ENCODE results near the gene MARS1.

The MARS1 gene

GRCh38 chr12:57446292-57446960, 41.4 kb upstream of the MARS1 start:
- no peak for DNase-seq (ENCODE audit: low read depth)
- in situ Hi-C loops (cut with HindIII; ENCODE audit: low sequenced_read_pairs), result no loop called here
- TF ChIP-seq, protein P1, sequence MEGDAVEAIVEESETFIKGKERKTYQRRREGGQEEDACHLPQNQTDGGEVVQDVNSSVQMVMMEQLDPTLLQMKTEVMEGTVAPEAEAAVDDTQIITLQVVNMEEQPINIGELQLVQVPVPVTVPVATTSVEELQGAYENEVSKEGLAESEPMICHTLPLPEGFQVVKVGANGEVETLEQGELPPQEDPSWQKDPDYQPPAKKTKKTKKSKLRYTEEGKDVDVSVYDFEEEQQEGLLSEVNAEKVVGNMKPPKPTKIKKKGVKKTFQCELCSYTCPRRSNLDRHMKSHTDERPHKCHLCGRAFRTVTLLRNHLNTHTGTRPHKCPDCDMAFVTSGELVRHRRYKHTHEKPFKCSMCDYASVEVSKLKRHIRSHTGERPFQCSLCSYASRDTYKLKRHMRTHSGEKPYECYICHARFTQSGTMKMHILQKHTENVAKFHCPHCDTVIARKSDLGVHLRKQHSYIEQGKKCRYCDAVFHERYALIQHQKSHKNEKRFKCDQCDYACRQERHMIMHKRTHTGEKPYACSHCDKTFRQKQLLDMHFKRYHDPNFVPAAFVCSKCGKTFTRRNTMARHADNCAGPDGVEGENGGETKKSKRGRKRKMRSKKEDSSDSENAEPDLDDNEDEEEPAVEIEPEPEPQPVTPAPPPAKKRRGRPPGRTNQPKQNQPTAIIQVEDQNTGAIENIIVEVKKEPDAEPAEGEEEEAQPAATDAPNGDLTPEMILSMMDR (IDR thresholded peaks at IDR 0.05; ENCODE audit: low read depth, low read length, missing control alignments), result no peak
- no peak overlapping the region for H3K4me3 ChIP-seq (ENCODE audit: low read depth, low read length)

GRCh38 chr12:57448669-57449068, 39.2 kb upstream of the MARS1 start:
- H3K4me3 ChIP-seq (ENCODE audit: low read depth, low read length), result no peak overlapping the region
- in situ Hi-C loops (cut with HindIII; ENCODE audit: low sequenced_read_pairs), result no loop called here
- no peak for DNase-seq (ENCODE audit: low read depth)

DNA sequence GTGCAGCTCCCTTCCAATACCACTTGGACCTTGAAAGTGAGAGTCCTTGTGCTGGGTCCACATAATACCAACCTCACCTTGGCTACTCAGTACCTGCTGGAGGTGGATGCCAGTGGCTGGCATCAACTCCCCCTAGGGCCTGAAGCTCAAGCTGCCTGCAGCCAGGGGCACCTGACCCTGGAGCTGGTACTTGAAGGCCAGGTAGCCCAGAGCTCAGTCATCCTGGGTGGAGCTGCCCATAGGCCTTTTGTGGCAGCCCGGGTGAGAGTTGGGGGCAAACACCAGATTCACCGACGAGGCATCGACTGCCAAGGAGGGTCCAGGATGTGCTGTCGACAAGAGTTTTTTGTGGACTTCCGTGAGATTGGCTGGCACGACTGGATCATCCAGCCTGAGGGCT, 38.5 kb upstream of the MARS1 start:
- in situ Hi-C loops (cut with HindIII; ENCODE audit: low sequenced_read_pairs), result no loop called here
- no peak overlapping the region for H3K4me3 ChIP-seq (ENCODE audit: low read depth, low read length)
- DNase-seq (ENCODE audit: low read depth), result no peak
- TF ChIP-seq, protein P1 (IDR thresholded peaks at IDR 0.05; ENCODE audit: low read depth, low read length, missing control alignments), result no peak

More at GRCh38 chr12:57448669-57449068, 39.2 kb upstream of the MARS1 start:
- TF ChIP-seq, protein P1 (IDR thresholded peaks at IDR 0.05; ENCODE audit: low read depth, low read length, missing control alignments), result no peak

GRCh38 chr12:57450057-57450456, 37.8 kb upstream of the MARS1 start:
- no peak overlapping the region for H3K4me3 ChIP-seq (ENCODE audit: low read depth, low read length)
- TF ChIP-seq, protein P1 (IDR thresholded peaks at IDR 0.05; ENCODE audit: low read depth, low read length, missing control alignments), result no peak
- DNase-seq (ENCODE audit: low read depth), result no peak
- in situ Hi-C loops (cut with HindIII; ENCODE audit: low sequenced_read_pairs), result loop anchor here (25.0 kb wide), 1 partner anchor 138 kb away; no protein-coding TSS in a partner anchor

GRCh38 chr12:57451233-57451778, 36.6 kb upstream of the MARS1 start:
- TF ChIP-seq, protein P1 (IDR thresholded peaks at IDR 0.05; ENCODE audit: low read depth, low read length, missing control alignments), result no peak
- H3K4me3 ChIP-seq (ENCODE audit: low read depth, low read length), result no peak overlapping the region
- in situ Hi-C loops (cut with HindIII; ENCODE audit: low sequenced_read_pairs), result loop anchor here (25.0 kb wide), 1 partner anchor 139 kb away; no protein-coding TSS in a partner anchor
- DNase-seq (ENCODE audit: low read depth), result no peak

- TF ChIP-seq, protein P1 (IDR thresholded peaks at IDR 0.05; ENCODE audit: low read depth, low read length, missing control alignments), result no peak
- in situ Hi-C loops (cut with HindIII; ENCODE audit: low sequenced_read_pairs), result loop anchor here (25.0 kb wide), 1 partner anchor 140 kb away; no protein-coding TSS in a partner anchor
- DNase-seq (ENCODE audit: low read depth), result no peak
- H3K4me3 ChIP-seq (ENCODE audit: low read depth, low read length), result no peak overlapping the region
Observed at GRCh38 chr12:57452181-57452936, 35.5 kb upstream of the MARS1 start.

Data from astrocyte of the cerebellum (primary cell).